ENCODE results near the gene GLUL.

GLUL gene

GRCh38 chr1:182391362-182392049 is at the start of gene GLUL:
GLUL (minus strand) TSS chr1:182391790; CDS start chr1:182388737, 3,053 bp downstream.
- DNase-seq (ENCODE audit: low read depth in 2 of 2), result peak; percentile 36 to 39

- DNase-seq (ENCODE audit: low read depth in 2 of 2), result no peak
Observed at GRCh38 chr1:182438326-182438725, 46.7 kb upstream of the GLUL start.

GRCh38 chr1:182433580-182433979 is 42.0 kb upstream of the GLUL start:
- no peak for DNase-seq (ENCODE audit: low read depth in 2 of 2)

GRCh38 chr1:182431278-182431677 is 39.7 kb upstream of the GLUL start:
- no peak for DNase-seq (ENCODE audit: low read depth in 2 of 2)

GRCh38 chr1:182430263-182431068 is 38.9 kb upstream of the GLUL start:
- DNase-seq (ENCODE audit: low read depth in 2 of 2), result no peak

GRCh38 chr1:182428043-182428442 is 36.5 kb upstream of the GLUL start:
- DNase-seq (ENCODE audit: low read depth in 2 of 2), result no peak

GRCh38 chr1:182426442-182427430 is 35.1 kb upstream of the GLUL start:
- DNase-seq (ENCODE audit: low read depth in 2 of 2), result no peak

- DNase-seq (ENCODE audit: low read depth in 2 of 2), result no peak
Observed at GRCh38 chr1:182415789-182416188, 24.2 kb upstream of the GLUL start.

GRCh38 chr1:182413969-182414368 is 22.4 kb upstream of the GLUL start:
- no peak for DNase-seq (ENCODE audit: low read depth in 2 of 2)

- DNase-seq (ENCODE audit: low read depth in 2 of 2), result no peak
Observed at GRCh38 chr1:182413486-182413885, 21.9 kb upstream of the GLUL start.

GRCh38 chr1:182410620-182411273 is 19.2 kb upstream of the GLUL start:
- no peak for DNase-seq (ENCODE audit: low read depth in 2 of 2)

- DNase-seq (ENCODE audit: low read depth in 2 of 2), result no peak
Observed at GRCh38 chr1:182410138-182410537, 18.5 kb upstream of the GLUL start.

GRCh38 chr1:182408435-182409075 is 17.0 kb upstream of the GLUL start:
- no peak for DNase-seq (ENCODE audit: low read depth in 2 of 2)

GRCh38 chr1:182407724-182408123 is 16.1 kb upstream of the GLUL start:
- no peak for DNase-seq (ENCODE audit: low read depth in 2 of 2)

- DNase-seq (ENCODE audit: low read depth in 2 of 2), result no peak
Observed at GRCh38 chr1:182406012-182406411, 14.4 kb upstream of the GLUL start.

GRCh38 chr1:182405578-182405977 is 14.0 kb upstream of the GLUL start:
- DNase-seq (ENCODE audit: low read depth in 2 of 2), result no peak

GRCh38 chr1:182404781-182405180 is 13.2 kb upstream of the GLUL start:
- no peak for DNase-seq (ENCODE audit: low read depth in 2 of 2)

GRCh38 chr1:182400567-182400966 is 9.0 kb upstream of the GLUL start, which contains the start of gene TEDDM1:
TEDDM1 (minus strand) TSS chr1:182400667; CDS start chr1:182400485, 182 bp downstream.
- DNase-seq (ENCODE audit: low read depth in 2 of 2), result no peak

GRCh38 chr1:182397653-182398393 is 6.2 kb upstream of the GLUL start:
- no peak for DNase-seq (ENCODE audit: low read depth in 2 of 2)

GRCh38 chr1:182395906-182396305 is 4.3 kb upstream of the GLUL start:
- DNase-seq (ENCODE audit: low read depth in 2 of 2), result no peak
